GM12892 (cell line): ENCODE results near the gene SMIM8.

ENCODE experiments used
- POLR2A ChIP-seq: IDR thresholded peaks from 2 replicates; pipeline ENCODE4 v1.6.1; 2011; ENCODE audit warnings: low read depth, low read length, control low read depth
- POLR2AphosphoS5 ChIP-seq: IDR thresholded peaks from 2 replicates; pipeline ENCODE4 v1.6.1; 2011; ENCODE audit warnings: low read depth, low read length, control low read depth

DNA sequence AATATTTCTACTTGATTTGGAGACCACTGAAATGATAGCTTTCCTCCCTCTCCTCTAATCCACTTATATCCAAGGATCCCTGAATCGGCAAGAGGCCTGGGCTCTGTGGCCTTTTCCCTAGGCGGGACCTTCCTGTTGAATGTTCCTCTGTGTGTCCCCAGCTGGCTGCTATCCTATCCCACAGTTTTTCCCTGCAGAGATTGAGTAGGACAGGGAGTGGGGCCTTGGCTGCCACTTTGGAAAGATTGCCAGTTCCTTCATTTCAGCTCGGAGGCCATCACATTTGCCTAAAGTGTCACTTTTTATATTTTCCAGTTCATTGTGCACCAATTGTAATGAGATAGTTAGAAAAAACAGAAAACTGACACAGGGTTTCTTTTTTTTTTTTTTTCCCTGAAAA is 38.9 kb upstream of the SMIM8 start:
- TF ChIP-seq POLR2AphosphoS5 (no peak), POLR2A (no peak)
